ENCODE measurements around the gene ERMAP.

DNA sequence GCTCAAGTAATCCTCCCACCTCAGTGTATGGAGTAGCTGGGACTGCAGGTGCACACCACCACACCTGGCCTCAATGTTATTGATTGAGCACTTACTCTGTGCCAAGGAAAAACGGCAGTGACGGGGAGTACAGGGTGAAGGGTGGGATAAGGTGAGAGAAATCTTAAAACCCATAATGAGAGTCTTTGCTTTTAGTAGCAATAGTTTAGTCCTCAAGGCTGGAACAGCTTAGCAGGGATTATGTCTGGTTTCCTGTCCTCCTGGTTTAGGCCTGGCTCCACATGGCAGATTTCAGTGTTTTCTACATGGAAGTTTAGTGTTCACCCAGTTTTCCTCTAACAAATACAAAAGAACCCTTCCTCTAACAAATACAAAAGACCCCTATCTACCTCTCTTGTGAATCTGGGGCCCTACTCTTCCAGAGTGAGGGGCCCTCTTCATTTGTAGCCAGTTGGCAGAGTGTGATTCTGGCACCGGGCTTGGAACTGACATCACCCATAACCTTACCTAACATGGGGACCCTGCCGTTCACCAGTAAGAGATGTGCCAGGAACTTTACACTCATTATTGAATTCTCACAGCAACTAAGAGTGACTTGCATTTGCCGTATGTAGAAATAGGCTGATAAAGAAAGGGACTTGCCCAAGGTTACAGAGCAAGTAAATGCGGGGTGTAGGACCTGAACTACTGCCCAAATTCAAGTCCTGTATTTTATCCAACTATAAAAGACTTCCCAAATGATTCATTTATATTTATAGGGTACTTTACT is 36.4 kb downstream of the ERMAP start:
- TF ChIP-seq POLR2A (IDR thresholded peaks at IDR 0.05) (no peak), CTCF (IDR thresholded peaks at IDR 0.05) (no peak)

Data from Peyer's patch (tissue), 4 donors.